ENCODE measurements around the gene RNU6-9. TPM values are rescaled to one million over a fixed set of nuclear protein-coding genes. Genes with fewer than 3 reads are reported as not detected.

RNU6-9 gene
- total and polyA plus RNA-seq, 2 of the 13 experiments (the other 11 are each of a cell fraction or from before 2014, with no cell fraction given): under 0.01 TPM; not detected in 1

- TF ChIP-seq PRDM15 (CRISPR knock-in tag; IDR thresholded peaks at IDR 0.05) (peak; percentile 38; the same call in 1 of the 2 replicates), NONO (IDR thresholded peaks at IDR 0.05) (no peak), NONO (CRISPR knock-in tag; conservative IDR thresholded peaks at IDR 0.05) (peak; percentile 57), TMF1 (CRISPR knock-in tag; IDR thresholded peaks at IDR 0.05; ENCODE audit: low read depth) (0 out of 2 replicates have a peak, but pooled peaks have one; percentile 22), ZNF350 (CRISPR knock-in tag; IDR thresholded peaks at IDR 0.05; ENCODE audit: borderline replicate concordance, low read depth) (0 out of 2 replicates have a peak, but pooled peaks have one; percentile 47), ZNF484 (CRISPR knock-in tag; IDR thresholded peaks at IDR 0.05; ENCODE audit: borderline replicate concordance, low read depth) (0 out of 2 replicates have a peak, but pooled peaks have one; percentile 14), ZNF615 (CRISPR knock-in tag; IDR thresholded peaks at IDR 0.05; ENCODE audit: borderline replicate concordance) (no peak), PATZ1 (CRISPR knock-in tag; IDR thresholded peaks at IDR 0.05) (peak; percentile 66; the same call in 1 of the 2 replicates), ZNF432 (CRISPR knock-in tag; IDR thresholded peaks at IDR 0.05; ENCODE audit: borderline replicate concordance) (no peak), ZNF777 (CRISPR knock-in tag; IDR thresholded peaks at IDR 0.05) (peak; percentile 63; the same call in 1 of the 2 replicates), ZNF563 (CRISPR knock-in tag; IDR thresholded peaks at IDR 0.05) (peak; percentile 25; the same call in 1 of the 2 replicates), ZNF230 (CRISPR knock-in tag; IDR thresholded peaks at IDR 0.05) (0 out of 2 replicates have a peak, but pooled peaks have one; percentile 56), YEATS4 (CRISPR knock-in tag; IDR thresholded peaks at IDR 0.05; ENCODE audit: borderline replicate concordance) (peak; percentile 22; the same call in 1 of the 2 replicates), CBX1 (IDR thresholded peaks at IDR 0.05; ENCODE audit: low read depth) (peak; percentile 17), PLSCR1 (CRISPR knock-in tag; IDR thresholded peaks at IDR 0.05; ENCODE audit: borderline replicate concordance) (no peak), E2F2 (CRISPR knock-in tag; IDR thresholded peaks at IDR 0.05; ENCODE audit: borderline replicate concordance) (peak; percentile 59; the same call in 1 of the 2 replicates), ZNF605 (CRISPR knock-in tag; IDR thresholded peaks at IDR 0.05) (peak; percentile 61; the same call in 1 of the 2 replicates), KLF6 (CRISPR knock-in tag; IDR thresholded peaks at IDR 0.05) (peak; percentile 59; the same call in 1 of the 2 replicates), ZNF205 (CRISPR knock-in tag; IDR thresholded peaks at IDR 0.05) (peak; percentile 36; the same call in 1 of the 2 replicates), ZNF3 (CRISPR knock-in tag; IDR thresholded peaks at IDR 0.05) (peak; percentile 81; the same call in 1 of the 2 replicates), SALL1 (CRISPR knock-in tag; IDR thresholded peaks at IDR 0.05) (peak; percentile 48), ISL2 (CRISPR knock-in tag; IDR thresholded peaks at IDR 0.05) (no peak)
These were observed 31.8 kb downstream of the RNU6-9 start (continued) for GRCh38 chr19:925087-925525.

Data from HepG2 (cell line).